Sigmoid colon (tissue), 7 donors: ENCODE data around the gene ROR1. TPM values are rescaled to one million over a fixed set of nuclear protein-coding genes. Genes with fewer than 3 reads are reported as not detected.

Experiments used
- DNase-seq: peaks from one replicate; pipeline ENCODE4 v3.0.0-alpha.2; 2019
- H3K27ac ChIP-seq, 4 donors: fragments of 200-600 bp; sonication (generic); one replicate each; pipeline ENCODE4 v1.5.1; 2016 to 2019; ENCODE audit warnings: mild to moderate bottlenecking in 1 of 4
- H3K27me3 ChIP-seq, 3 donors: fragments of 200-600 bp; sonication (generic); one replicate each; pipeline ENCODE4 v1.5.1; 2019; ENCODE audit warnings: mild to moderate bottlenecking in 1 of 3
- H3K36me3 ChIP-seq, 4 donors: fragments of 200-600 bp; sonication (generic); one replicate each; pipeline ENCODE4 v1.5.1; 2016 to 2019
- H3K4me1 ChIP-seq, 4 donors: fragments of 200-600 bp; sonication (generic); one replicate each; pipeline ENCODE4 v1.5.1; 2017 to 2019
- H3K4me3 ChIP-seq, 4 donors: fragments of 200-600 bp; sonication (generic); one replicate each; pipeline ENCODE4 v1.5.1; 2017 to 2019; ENCODE audit warnings: mild to moderate bottlenecking in 2 of 4, moderate library complexity in 1 of 4
- H3K9me3 ChIP-seq, 4 donors: fragments of 200-600 bp in 3 of 4; sonication (generic) in 3 of 4; one replicate each; pipeline versions ENCODE4 v1.5.1 to v1.6.1; 2013 to 2019
- CTCF ChIP-seq, 4 experiments: fragments of 450-650 bp in 3 of 4; fragments of 200-600 bp in 1 of 4; IDR thresholded peaks; one replicate each; pipeline ENCODE4 v1.5.1; 2016 to 2019; ENCODE audit warnings: antibody characterized with exemption in 4 of 4, mild to moderate bottlenecking in 3 of 4, moderate library complexity in 2 of 4
- EP300 ChIP-seq, 4 donors: sonication (generic); formaldehyde crosslinking; IDR thresholded peaks; one replicate each; pipeline ENCODE4 v1.6.1; 2017; ENCODE audit warnings: antibody characterized with exemption in 4 of 4
- POLR2A ChIP-seq, 2 donors: fragments of 450-650 bp; IDR thresholded peaks; one replicate each; pipeline ENCODE4 v1.6.1; 2016; ENCODE audit warnings: antibody characterized with exemption in 2 of 2, mild to moderate bottlenecking in 2 of 2, moderate library complexity in 2 of 2
- POLR2AphosphoS5 ChIP-seq, 4 donors: sonication (generic); formaldehyde crosslinking; IDR thresholded peaks; one replicate each; pipeline ENCODE4 v1.6.1; 2017; ENCODE audit warnings: antibody characterized with exemption in 4 of 4
- WGBS, 2 donors: extraction: QIAGEN DNeasy Blood & Tissue Kit; methylation state at CpG; one replicate each; pipeline ENCODE4 v1.1.7; 2013; 5-methylcytosine and 5-hydroxymethylcytosine counted together
- intact Hi-C: fragments of 100-400 bp; cut with DNase I; formaldehyde crosslinking; loops from one replicate; pipeline ENCODE4 v1.15.1; 2023
- polyA plus RNA-seq, 3 donors: library from polyadenylated mRNA; stranded (reverse); fragments of 200-250 nt; gene quantifications; one replicate each; pipeline ENCODE4 v1.2.3, GENCODE V29; 2013
- total RNA-seq, 4 donors: library from RNA; depleted of rRNA; stranded (reverse); fragments of >200 nt; gene quantifications; one replicate each; pipeline ENCODE4 v1.1.0, GENCODE V29; 2016
- donor health status: healthy with polysubstance abuse.
- donor health status: Bipolar disorder and iron deficiency.
- donor health status: healthy.

The ROR1 gene
- total and polyA plus RNA-seq, 7 donors: under 0.01 to 37.1 (median 27.3) TPM

GRCh38 chr1:63903947-63904610, 130.3 kb downstream of the ROR1 start:
- intact Hi-C loops: no loop called here
- Histone ChIP-seq H3K9me3 (no peaks in the 10 kb centered on the region), H3K4me1 (peaks cover 0 to 39% (median 27%) of the 10 kb centered on the region in 4 donors), H3K4me3 (no peak overlapping the region), H3K27me3 (no peaks in the 10 kb centered on the region), H3K36me3 (no peaks in the 10 kb centered on the region), H3K27ac (no peak overlapping the region)
- TF ChIP-seq POLR2AphosphoS5 (IDR thresholded peaks at IDR 0.05) (no peak), CTCF (IDR thresholded peaks at IDR 0.05) (no peak), EP300 (IDR thresholded peaks at IDR 0.05) (no peak), POLR2A (IDR thresholded peaks at IDR 0.05) (no peak)
- no peak for DNase-seq
- 76 to 84% methylated on average over 5 of the region's 5 CpGs for WGBS, 2 donors

GRCh38 chr1:63904826-63905225, 131.0 kb downstream of the ROR1 start:
- H3K27ac ChIP-seq: no peak overlapping the region
- H3K4me1 ChIP-seq: peaks cover 0 to 38% (median 29%) of the 10 kb centered on the region in 4 donors
- H3K9me3 ChIP-seq: no peaks in the 10 kb centered on the region
- no peak for DNase-seq
- H3K27me3 ChIP-seq: no peaks in the 10 kb centered on the region
- H3K4me3 ChIP-seq: no peak overlapping the region
- TF ChIP-seq EP300 (IDR thresholded peaks at IDR 0.05) (no peak), CTCF (IDR thresholded peaks at IDR 0.05) (no peak)
- no peaks in the 10 kb centered on the region for H3K36me3 ChIP-seq
- WGBS, 2 donors: 96 to 98% methylated on average over 2 of the region's 2 CpGs
- intact Hi-C loops: no loop called here

GRCh38 chr1:63906047-63906704, 132.4 kb downstream of the ROR1 start:
- peaks cover 0 to 47% (median 33%) of the 10 kb centered on the region in 4 donors for H3K4me1 ChIP-seq
- 65 to 80% methylated on average over 8 of the region's 8 CpGs for WGBS, 2 donors

GRCh38 chr1:63907051-63907450, 133.2 kb downstream of the ROR1 start:
- Histone ChIP-seq H3K27me3 (no peaks in the 10 kb centered on the region), H3K9me3 (no peaks in the 10 kb centered on the region), H3K36me3 (no peaks in the 10 kb centered on the region), H3K4me3 (no peak overlapping the region), H3K27ac (no peak overlapping the region), H3K4me1 (peaks cover 0 to 52% (median 34%) of the 10 kb centered on the region in 4 donors)
- intact Hi-C loops: no loop called here
- no peak for TF ChIP-seq CTCF (IDR thresholded peaks at IDR 0.05)
- TF ChIP-seq POLR2A (IDR thresholded peaks at IDR 0.05): no peak
- no peak for TF ChIP-seq POLR2AphosphoS5 (IDR thresholded peaks at IDR 0.05)
- TF ChIP-seq EP300 (IDR thresholded peaks at IDR 0.05): no peak
- no peak for DNase-seq
- WGBS, 2 donors: 92 to 93% methylated on average over 6 of the region's 6 CpGs

More at GRCh38 chr1:63906047-63906704, 132.4 kb downstream of the ROR1 start:
- TF ChIP-seq POLR2A (IDR thresholded peaks at IDR 0.05) (no peak), CTCF (IDR thresholded peaks at IDR 0.05) (no peak), POLR2AphosphoS5 (IDR thresholded peaks at IDR 0.05) (no peak), EP300 (IDR thresholded peaks at IDR 0.05) (no peak)
- DNase-seq: no peak
- no peaks in the 10 kb centered on the region for H3K27me3 ChIP-seq
- H3K4me3 ChIP-seq: no peak overlapping the region
- H3K36me3 ChIP-seq: no peaks in the 10 kb centered on the region
- intact Hi-C loops: no loop called here
- H3K9me3 ChIP-seq: no peaks in the 10 kb centered on the region
- no peak overlapping the region for H3K27ac ChIP-seq
